Peyer's patch (tissue), 4 donors: ENCODE data around the gene CABP7. TPM values are rescaled to one million over a fixed set of nuclear protein-coding genes. Genes with fewer than 3 reads are reported as not detected.

Experiments
- DNase-seq, 3 donors: peaks; one replicate each; pipeline ENCODE4 v3.0.0-alpha.2; 2017 to 2019
- H3K27ac ChIP-seq, 4 donors: fragments of 200-600 bp; sonication (generic); one replicate each; pipeline ENCODE4 v1.5.1; 2016 to 2019
- H3K27me3 ChIP-seq, 2 donors: fragments of 200-600 bp; sonication (generic); one replicate each; pipeline ENCODE4 v1.5.1; 2019
- H3K36me3 ChIP-seq, 3 donors: fragments of 200-600 bp; sonication (generic); one replicate each; pipeline ENCODE4 v1.5.1; 2016 to 2019
- H3K4me1 ChIP-seq, 4 donors: fragments of 200-600 bp; sonication (generic); one replicate each; pipeline ENCODE4 v1.5.1; 2016 to 2019
- H3K4me3 ChIP-seq, 4 donors: fragments of 200-600 bp; sonication (generic); 1 replicate in 3 of 4; 2 replicates in 1 of 4; pipeline ENCODE4 v1.5.1; 2016 to 2019; ENCODE audit warnings: mild to moderate bottlenecking in 1 of 4
- H3K9me3 ChIP-seq, 4 donors: fragments of 200-600 bp; sonication (generic); one replicate each; pipeline ENCODE4 v1.5.1; 2016 to 2019; ENCODE audit warnings: mild to moderate bottlenecking in 1 of 4
- CTCF ChIP-seq, 6 experiments: fragments of 450-650 bp in 4 of 6; fragments of 200-600 bp in 2 of 6; sonication (generic) in 1 of 6; IDR thresholded peaks; one replicate each; pipeline ENCODE4 v1.5.1; 2017 to 2019; ENCODE audit warnings: antibody characterized with exemption in 6 of 6, mild to moderate bottlenecking in 3 of 6, moderate library complexity in 1 of 6
- POLR2A ChIP-seq, 2 donors: fragments of 450-650 bp; IDR thresholded peaks; one replicate each; pipeline ENCODE4 v1.5.1; 2017; ENCODE audit warnings: antibody characterized with exemption in 2 of 2, mild to moderate bottlenecking in 2 of 2, moderate library complexity in 2 of 2
- total RNA-seq, 4 donors: library from RNA; depleted of rRNA; stranded (reverse); fragments of >200 nt; gene quantifications; one replicate each; pipeline ENCODE4 v1.1.0, GENCODE V29; 2016

The CABP7 gene
- total RNA-seq, 4 donors from 2014 or later: 1.6 to 5.8 (median 2.9) TPM

- peaks cover 0 to 7% (median 0%) of the 10 kb centered on the region in 4 donors for H3K4me1 ChIP-seq
- DNase-seq: no peak
- H3K9me3 ChIP-seq: no peaks in the 10 kb centered on the region
- H3K27me3 ChIP-seq: no peaks in the 10 kb centered on the region
- H3K36me3 ChIP-seq: peaks cover 0 to 5% (median 0%) of the 10 kb centered on the region in 3 donors
- no peak overlapping the region for H3K4me3 ChIP-seq
- H3K27ac ChIP-seq: no peak overlapping the region
- TF ChIP-seq POLR2A (IDR thresholded peaks at IDR 0.05) (no peak), CTCF (IDR thresholded peaks at IDR 0.05) (no peak)
Measured at GRCh38 chr22:29738118-29738815, 18.5 kb downstream of the CABP7 start.

- H3K4me3 ChIP-seq: no peak overlapping the region
- no peaks in the 10 kb centered on the region for H3K9me3 ChIP-seq
- TF ChIP-seq CTCF (IDR thresholded peaks at IDR 0.05) (no peak), POLR2A (IDR thresholded peaks at IDR 0.05) (no peak)
- no peaks in the 10 kb centered on the region for H3K27me3 ChIP-seq
- no peaks in the 10 kb centered on the region for H3K4me1 ChIP-seq
- H3K27ac ChIP-seq: no peak overlapping the region
- no peak for DNase-seq
- peaks cover 0 to 5% (median 0%) of the 10 kb centered on the region in 3 donors for H3K36me3 ChIP-seq
Measured at GRCh38 chr22:29739346-29739875, 19.6 kb downstream of the CABP7 start.

GRCh38 chr22:29740216-29740615 lies 20.4 kb downstream of the CABP7 start:
- no peak for DNase-seq
- H3K4me3 ChIP-seq: no peak overlapping the region
- H3K9me3 ChIP-seq: no peaks in the 10 kb centered on the region
- H3K27me3 ChIP-seq: no peaks in the 10 kb centered on the region
- TF ChIP-seq POLR2A (IDR thresholded peaks at IDR 0.05) (no peak), CTCF (IDR thresholded peaks at IDR 0.05) (no peak)
- peaks cover 0 to 5% (median 0%) of the 10 kb centered on the region in 3 donors for H3K36me3 ChIP-seq
- H3K4me1 ChIP-seq: no peaks in the 10 kb centered on the region
- H3K27ac ChIP-seq: no peak overlapping the region

GRCh38 chr22:29741926-29742325 lies 22.1 kb downstream of the CABP7 start:
- peaks cover 0 to 11% (median 0%) of the 10 kb centered on the region in 3 donors for H3K36me3 ChIP-seq
- DNase-seq: no peak
- no peak for TF ChIP-seq CTCF (IDR thresholded peaks at IDR 0.05)
- TF ChIP-seq POLR2A (IDR thresholded peaks at IDR 0.05): no peak
- no peaks in the 10 kb centered on the region for H3K27me3 ChIP-seq
- no peaks in the 10 kb centered on the region for H3K9me3 ChIP-seq
- H3K4me3 ChIP-seq: no peak overlapping the region
- H3K27ac ChIP-seq: no peak overlapping the region
- H3K4me1 ChIP-seq: no peaks in the 10 kb centered on the region

- H3K36me3 ChIP-seq: peaks cover 0 to 14% (median 0%) of the 10 kb centered on the region in 3 donors
- DNase-seq: no peak
- TF ChIP-seq POLR2A (IDR thresholded peaks at IDR 0.05): no peak
- no peak for TF ChIP-seq CTCF (IDR thresholded peaks at IDR 0.05)
Measured at GRCh38 chr22:29742326-29742725, 22.5 kb downstream of the CABP7 start.

More at GRCh38 chr22:29742326-29742725, 22.5 kb downstream of the CABP7 start:
- no peaks in the 10 kb centered on the region for H3K27me3 ChIP-seq
- H3K9me3 ChIP-seq: no peaks in the 10 kb centered on the region
- no peak overlapping the region for H3K4me3 ChIP-seq
- H3K27ac ChIP-seq: no peak overlapping the region
- H3K4me1 ChIP-seq: no peaks in the 10 kb centered on the region
